Psoas muscle (tissue), 8 donors: ENCODE data around the gene CHERP. TPM values are rescaled to one million over a fixed set of nuclear protein-coding genes. Genes with fewer than 3 reads are reported as not detected.

Experiments
- ATAC-seq, 4 donors: fragments of 200-7000 bp; cut with Tn5 transposase; one replicate each; pipeline ENCODE4 v1.9.1; 2020; ENCODE audit warnings: moderate library complexity in 3 of 4, mild to moderate bottlenecking in 2 of 4
- DNase-seq, 2 donors: peaks; one replicate each; pipeline ENCODE4 v3.0.0-alpha.2; 2020
- H3K27ac ChIP-seq: fragments of 200-600 bp; one replicate; pipeline ENCODE4 v1.8.0; 2022
- H3K27me3 ChIP-seq, 3 donors: fragments of 200-600 bp in 1 of 3; one replicate each; pipeline versions ENCODE4 v1.6.1 to v1.8.0; 2013 to 2022; ENCODE audit warnings: low read length in 2 of 3, mild to moderate bottlenecking in 2 of 3, moderate library complexity in 1 of 3; ENCODE audit not compliant: insufficient read depth in 3 of 3
- H3K36me3 ChIP-seq, 2 donors: fragments of 200-600 bp in 1 of 2; one replicate each; pipeline versions ENCODE4 v1.6.1 to v1.8.0; 2013 to 2022; ENCODE audit warnings: low read depth in 1 of 2, mild to moderate bottlenecking in 1 of 2, moderate library complexity in 1 of 2; ENCODE audit not compliant: insufficient read depth in 1 of 2
- H3K4me1 ChIP-seq: fragments of 200-600 bp; one replicate; pipeline ENCODE4 v1.8.0; 2022
- H3K4me3 ChIP-seq: fragments of 200-600 bp; one replicate; pipeline ENCODE4 v1.8.0; 2022; ENCODE audit warnings: mild to moderate bottlenecking
- H3K9me3 ChIP-seq: fragments of 200-600 bp; one replicate; pipeline ENCODE4 v1.8.0; 2022
- WGBS, 3 donors: extraction: QIAGEN DNeasy Blood & Tissue Kit; methylation state at CpG; one replicate each; pipeline versions ENCODE4 v1.1.6 to v1.1.7; 2013; 5-methylcytosine and 5-hydroxymethylcytosine counted together
- intact Hi-C, 2 donors: fragments of 100-400 bp; cut with DNase I; formaldehyde crosslinking; loops; one replicate each; pipeline versions ENCODE4 v1.11.0 to v1.14.2; 2022
- polyA plus RNA-seq, 3 donors: library from polyadenylated mRNA; stranded (reverse); fragments of 200-250 nt; gene quantifications; one replicate each; pipeline ENCODE4 v1.2.3, GENCODE V29; 2013
- total RNA-seq, 4 donors: library from RNA; stranded (reverse); fragmentation: NEBNext Ultra II Directional in 2 of 4; extraction: Animal tissue kit (Norgen Biotek cat#: 25700) in 2 of 4; gene quantifications; one replicate each; pipeline versions ENCODE4 v1.2.1 to v1.2.4, GENCODE V29; 2021 to 2023
- TF ChIP-seq, protein P1 (sequence below): fragments of 200-600 bp; IDR thresholded peaks from one replicate; pipeline ENCODE4 v1.8.0; 2022; ENCODE audit warnings: antibody characterized with exemption
- donor health status: healthy with polysubstance abuse.
- donor health status: DM: no; HTN: no; CAD: no; lungs with moderate emphysema.
- donor health status: Bipolar disorder and iron deficiency.
- donor health status: healthy.
- donor health status: DM: yes; HTN: yes; CAD: no.
- donor health status: DM: no; HTN: no; CAD: no.
- donor health status: DM: no; HTN: no; CAD: no.
- donor health status: DM: yes; HTN: yes; CAD: no.

CHERP gene
- total and polyA plus RNA-seq, 7 donors: 17.0 to 36.2 (median 30.1) TPM

DNA sequence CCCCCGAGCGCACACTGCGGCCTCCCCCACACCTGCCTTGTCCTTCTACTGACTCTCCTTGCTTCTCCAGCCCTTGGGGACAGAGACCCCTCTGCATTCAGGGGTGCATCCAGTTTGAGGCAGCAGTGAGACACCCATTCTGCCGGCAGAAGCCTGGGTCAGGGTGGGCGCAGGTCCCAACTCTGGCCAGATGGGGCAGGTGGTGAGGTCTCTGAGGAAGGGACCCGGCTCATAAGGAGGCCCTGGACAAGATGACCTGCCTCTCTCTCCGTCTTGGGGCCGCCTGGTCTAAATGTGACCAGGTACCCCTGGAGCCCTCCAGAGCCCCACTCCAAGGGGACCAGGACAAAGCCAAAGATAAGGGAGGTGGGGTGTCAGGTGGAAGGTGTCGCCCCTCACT lies 6.1 kb downstream of the CHERP start:
- H3K4me1 ChIP-seq: peaks cover 15% of the 10 kb centered on the region

DNA sequence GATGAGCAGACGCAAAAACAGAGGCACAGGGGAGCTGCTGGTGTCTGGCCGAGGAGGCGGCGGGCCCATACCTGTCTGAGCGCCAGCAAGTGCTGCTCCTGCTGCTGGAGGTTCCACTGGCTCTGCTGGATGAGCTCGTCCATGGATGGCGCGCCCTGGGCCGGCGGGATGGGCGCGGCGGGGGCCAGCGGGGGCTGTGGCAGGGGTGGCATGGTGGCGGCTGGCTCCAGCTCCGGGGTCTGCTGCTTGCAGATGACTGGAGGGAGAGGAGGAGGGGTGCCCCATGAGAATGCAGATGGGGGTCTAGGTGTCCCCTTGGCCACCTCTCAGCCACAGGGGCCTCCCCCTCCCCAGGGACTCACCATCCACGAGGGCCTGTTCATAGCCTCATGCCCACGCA lies 6.9 kb downstream of the CHERP start:
- TF ChIP-seq, protein P1, sequence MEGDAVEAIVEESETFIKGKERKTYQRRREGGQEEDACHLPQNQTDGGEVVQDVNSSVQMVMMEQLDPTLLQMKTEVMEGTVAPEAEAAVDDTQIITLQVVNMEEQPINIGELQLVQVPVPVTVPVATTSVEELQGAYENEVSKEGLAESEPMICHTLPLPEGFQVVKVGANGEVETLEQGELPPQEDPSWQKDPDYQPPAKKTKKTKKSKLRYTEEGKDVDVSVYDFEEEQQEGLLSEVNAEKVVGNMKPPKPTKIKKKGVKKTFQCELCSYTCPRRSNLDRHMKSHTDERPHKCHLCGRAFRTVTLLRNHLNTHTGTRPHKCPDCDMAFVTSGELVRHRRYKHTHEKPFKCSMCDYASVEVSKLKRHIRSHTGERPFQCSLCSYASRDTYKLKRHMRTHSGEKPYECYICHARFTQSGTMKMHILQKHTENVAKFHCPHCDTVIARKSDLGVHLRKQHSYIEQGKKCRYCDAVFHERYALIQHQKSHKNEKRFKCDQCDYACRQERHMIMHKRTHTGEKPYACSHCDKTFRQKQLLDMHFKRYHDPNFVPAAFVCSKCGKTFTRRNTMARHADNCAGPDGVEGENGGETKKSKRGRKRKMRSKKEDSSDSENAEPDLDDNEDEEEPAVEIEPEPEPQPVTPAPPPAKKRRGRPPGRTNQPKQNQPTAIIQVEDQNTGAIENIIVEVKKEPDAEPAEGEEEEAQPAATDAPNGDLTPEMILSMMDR: no peak
- ATAC-seq: no peak
- DNase-seq: no peak
- Histone ChIP-seq H3K9me3 (no peaks in the 10 kb centered on the region), H3K4me3 (no peak overlapping the region), H3K36me3 (peaks cover 10 to 82% of the 10 kb centered on the region in 2 donors), H3K27me3 (no peaks in the 10 kb centered on the region), H3K4me1 (peaks cover 7% of the 10 kb centered on the region), H3K27ac (no peak overlapping the region)
- 92 to 93% (median 92%) methylated on average over 17 to 18 of the region's 18 CpGs for WGBS, 3 donors
- intact Hi-C loops: no loop called here

More for the DNA sequence above, 6.1 kb downstream of the CHERP start:
- Histone ChIP-seq H3K27ac (no peak overlapping the region), H3K9me3 (no peaks in the 10 kb centered on the region), H3K27me3 (no peaks in the 10 kb centered on the region), H3K4me3 (no peak overlapping the region), H3K36me3 (peaks cover 8 to 82% of the 10 kb centered on the region in 2 donors)
- TF ChIP-seq, protein P1: no peak
- no peak for DNase-seq
- intact Hi-C loops: no loop called here
- WGBS, 3 donors: 88 to 93% (median 89%) methylated on average over 9 of the region's 9 CpGs
- ATAC-seq: no peak

DNA sequence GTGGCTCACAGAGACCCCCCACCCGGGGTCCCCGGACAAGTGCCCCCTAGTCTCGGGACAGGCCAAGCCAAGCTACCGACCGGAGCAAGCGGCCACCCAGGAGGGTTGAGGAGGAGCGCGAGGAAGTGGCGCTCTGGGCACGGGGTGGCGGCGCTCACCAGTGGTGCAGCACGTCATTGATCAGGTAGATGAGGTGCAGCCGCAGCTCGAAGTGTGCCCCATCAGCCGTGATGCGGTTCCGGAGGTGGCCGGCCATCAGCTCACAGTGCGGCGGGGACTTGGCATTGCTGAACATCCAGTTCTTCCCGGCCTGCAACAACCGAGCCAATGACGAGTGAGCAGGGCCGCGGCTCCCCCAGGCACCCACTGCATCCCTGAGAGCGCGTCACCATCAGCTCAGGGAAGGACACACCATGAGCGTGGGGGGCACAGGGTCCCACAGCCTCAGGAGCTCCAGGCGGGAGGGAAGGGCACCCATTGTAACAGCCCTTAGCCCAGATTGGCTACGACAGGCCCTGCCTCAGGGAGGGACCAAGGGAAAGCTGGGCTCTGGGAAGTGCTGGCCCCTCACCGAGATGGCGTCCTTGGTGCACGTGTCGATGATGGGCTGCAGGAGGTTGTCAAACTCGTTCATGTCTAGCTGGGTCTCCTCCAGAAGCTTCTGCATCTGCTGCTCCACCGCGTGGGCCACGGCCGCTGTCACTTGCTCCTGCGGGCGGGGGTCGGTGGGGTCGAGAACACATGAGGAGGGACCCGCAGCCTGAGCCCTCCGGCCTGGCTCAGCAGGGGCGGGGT lies 9.6 kb downstream of the CHERP start:
- TF ChIP-seq, protein P1: no peak

DNA sequence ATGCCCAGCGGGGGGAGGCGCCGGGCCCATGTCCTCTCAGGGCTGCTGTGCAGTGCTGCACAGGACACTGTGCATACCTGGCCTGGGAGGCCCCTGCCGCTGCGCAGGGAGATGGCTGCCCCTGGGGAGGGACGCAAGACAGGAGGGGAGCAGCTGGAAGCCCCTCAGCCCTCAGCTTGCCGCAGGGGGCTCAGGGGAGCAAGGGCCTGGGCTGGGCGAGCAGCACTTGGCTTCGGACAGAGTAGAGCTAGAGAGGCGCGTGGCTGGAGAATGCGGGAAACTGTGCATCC lies 10.9 kb downstream of the CHERP start:
- H3K27me3 ChIP-seq: no peaks in the 10 kb centered on the region
- TF ChIP-seq, protein P1: no peak
- H3K4me1 ChIP-seq: no peaks in the 10 kb centered on the region
- no peak overlapping the region for H3K27ac ChIP-seq
- intact Hi-C loops: no loop called here
- H3K9me3 ChIP-seq: no peaks in the 10 kb centered on the region
- DNase-seq (no peak), ATAC-seq (no peak)
- WGBS, 3 donors: 92 to 96% (median 95%) methylated on average over 12 of the region's 12 CpGs
- peaks cover 14 to 100% of the 10 kb centered on the region in 2 donors for H3K36me3 ChIP-seq
- no peak overlapping the region for H3K4me3 ChIP-seq

More for the DNA sequence above, 9.6 kb downstream of the CHERP start:
- H3K4me3 ChIP-seq: no peak overlapping the region
- H3K9me3 ChIP-seq: no peaks in the 10 kb centered on the region
- no peak overlapping the region for H3K27ac ChIP-seq
- intact Hi-C loops: no loop called here
- 92 to 93% (median 92%) methylated on average over 43 to 47 of the region's 47 CpGs for WGBS, 3 donors
- no peaks in the 10 kb centered on the region for H3K27me3 ChIP-seq
- no peaks in the 10 kb centered on the region for H3K4me1 ChIP-seq
- peaks cover 10 to 93% of the 10 kb centered on the region in 2 donors for H3K36me3 ChIP-seq
- no peak for DNase-seq
- ATAC-seq: no peak
